PFSK-1 (cell line): ENCODE measurements around the gene TMEM259.

ENCODE experiments used
- FOXP2 ChIP-seq: optimal IDR thresholded peaks from 2 replicates; pipeline ENCODE3; 2011; ENCODE audit warnings: borderline replicate concordance, control low read depth, inconsistent platforms; ENCODE audit not compliant: insufficient read depth; ENCODE audit errors: extremely low read length, extremely low read depth
- POLR2AphosphoS5 ChIP-seq: IDR thresholded peaks from 2 replicates; pipeline ENCODE4 v1.6.1; 2012; ENCODE audit warnings: low read depth, mild to moderate bottlenecking, control low read depth, low read length, moderate library complexity
- SIN3A ChIP-seq: IDR thresholded peaks from 2 replicates; pipeline ENCODE4 v1.6.1; 2012; ENCODE audit warnings: mild to moderate bottlenecking, low read length, moderate library complexity, borderline replicate concordance; ENCODE audit not compliant: insufficient read depth
- TAF1 ChIP-seq: IDR thresholded peaks from 2 replicates; pipeline ENCODE4 v1.6.1; 2012; ENCODE audit warnings: low read length, control low read depth, borderline replicate concordance; ENCODE audit not compliant: insufficient read depth
- TF ChIP-seq, protein P1 (sequence below), 2 experiments: IDR thresholded peaks; 2 replicates each; pipeline versions ENCODE4 v1.6.1 to v1.8.0; 2011 to 2012; ENCODE audit warnings: low read depth in 2 of 2, low read length in 2 of 2, control low read depth in 1 of 2, inconsistent platforms in 1 of 2, mild to moderate bottlenecking in 1 of 2, moderate library complexity in 1 of 2; ENCODE audit not compliant: insufficient read depth in 1 of 2

DNA sequence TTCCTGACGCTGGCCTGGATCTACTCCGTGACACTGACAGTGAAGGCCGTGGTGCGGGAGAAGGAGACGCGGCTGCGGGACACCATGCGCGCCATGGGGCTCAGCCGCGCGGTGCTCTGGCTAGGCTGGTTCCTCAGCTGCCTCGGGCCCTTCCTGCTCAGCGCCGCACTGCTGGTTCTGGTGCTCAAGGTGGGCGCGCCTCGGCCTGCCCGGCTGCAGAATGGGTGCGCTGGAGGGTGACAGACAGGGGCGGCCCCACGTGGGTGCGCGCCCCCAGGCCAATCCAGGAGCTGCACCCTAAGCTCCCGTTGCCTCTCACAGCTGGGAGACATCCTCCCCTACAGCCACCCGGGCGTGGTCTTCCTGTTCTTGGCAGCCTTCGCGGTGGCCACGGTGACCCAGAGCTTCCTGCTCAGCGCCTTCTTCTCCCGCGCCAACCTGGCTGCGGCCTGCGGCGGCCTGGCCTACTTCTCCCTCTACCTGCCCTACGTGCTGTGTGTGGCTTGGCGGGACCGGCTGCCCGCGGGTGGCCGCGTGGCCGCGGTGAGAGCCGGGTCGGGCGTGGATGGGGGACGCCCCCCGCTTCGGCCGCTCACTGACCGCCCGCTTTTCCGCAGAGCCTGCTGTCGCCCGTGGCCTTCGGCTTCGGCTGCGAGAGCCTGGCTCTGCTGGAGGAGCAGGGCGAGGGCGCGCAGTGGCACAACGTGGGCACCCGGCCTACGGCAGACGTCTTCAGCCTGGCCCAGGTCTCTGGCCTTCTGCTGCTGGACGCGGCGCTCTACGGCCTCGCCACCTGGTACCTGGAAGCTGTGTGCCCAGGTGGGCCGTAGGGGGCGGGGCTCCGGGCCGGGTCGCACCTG lies 26.1 kb upstream of the TMEM259 start:
- TF ChIP-seq, protein P1, sequence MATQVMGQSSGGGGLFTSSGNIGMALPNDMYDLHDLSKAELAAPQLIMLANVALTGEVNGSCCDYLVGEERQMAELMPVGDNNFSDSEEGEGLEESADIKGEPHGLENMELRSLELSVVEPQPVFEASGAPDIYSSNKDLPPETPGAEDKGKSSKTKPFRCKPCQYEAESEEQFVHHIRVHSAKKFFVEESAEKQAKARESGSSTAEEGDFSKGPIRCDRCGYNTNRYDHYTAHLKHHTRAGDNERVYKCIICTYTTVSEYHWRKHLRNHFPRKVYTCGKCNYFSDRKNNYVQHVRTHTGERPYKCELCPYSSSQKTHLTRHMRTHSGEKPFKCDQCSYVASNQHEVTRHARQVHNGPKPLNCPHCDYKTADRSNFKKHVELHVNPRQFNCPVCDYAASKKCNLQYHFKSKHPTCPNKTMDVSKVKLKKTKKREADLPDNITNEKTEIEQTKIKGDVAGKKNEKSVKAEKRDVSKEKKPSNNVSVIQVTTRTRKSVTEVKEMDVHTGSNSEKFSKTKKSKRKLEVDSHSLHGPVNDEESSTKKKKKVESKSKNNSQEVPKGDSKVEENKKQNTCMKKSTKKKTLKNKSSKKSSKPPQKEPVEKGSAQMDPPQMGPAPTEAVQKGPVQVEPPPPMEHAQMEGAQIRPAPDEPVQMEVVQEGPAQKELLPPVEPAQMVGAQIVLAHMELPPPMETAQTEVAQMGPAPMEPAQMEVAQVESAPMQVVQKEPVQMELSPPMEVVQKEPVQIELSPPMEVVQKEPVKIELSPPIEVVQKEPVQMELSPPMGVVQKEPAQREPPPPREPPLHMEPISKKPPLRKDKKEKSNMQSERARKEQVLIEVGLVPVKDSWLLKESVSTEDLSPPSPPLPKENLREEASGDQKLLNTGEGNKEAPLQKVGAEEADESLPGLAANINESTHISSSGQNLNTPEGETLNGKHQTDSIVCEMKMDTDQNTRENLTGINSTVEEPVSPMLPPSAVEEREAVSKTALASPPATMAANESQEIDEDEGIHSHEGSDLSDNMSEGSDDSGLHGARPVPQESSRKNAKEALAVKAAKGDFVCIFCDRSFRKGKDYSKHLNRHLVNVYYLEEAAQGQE (IDR thresholded peaks at IDR 0.05; ENCODE audit: insufficient read depth in 1 of 2, low read depth in 2 of 2, low read length in 2 of 2) = no peak
- TF ChIP-seq FOXP2 (no peak), TAF1 (no peak), SIN3A (no peak), POLR2AphosphoS5 (no peak)
